Measurements from ENCODE around the gene UBE2M. TPM values are rescaled to one million over a fixed set of nuclear protein-coding genes. Genes with fewer than 3 reads are reported as not detected.

Gene UBE2M
- total RNA-seq, 1 experiment from 2014 or later = 127 TPM

DNA sequence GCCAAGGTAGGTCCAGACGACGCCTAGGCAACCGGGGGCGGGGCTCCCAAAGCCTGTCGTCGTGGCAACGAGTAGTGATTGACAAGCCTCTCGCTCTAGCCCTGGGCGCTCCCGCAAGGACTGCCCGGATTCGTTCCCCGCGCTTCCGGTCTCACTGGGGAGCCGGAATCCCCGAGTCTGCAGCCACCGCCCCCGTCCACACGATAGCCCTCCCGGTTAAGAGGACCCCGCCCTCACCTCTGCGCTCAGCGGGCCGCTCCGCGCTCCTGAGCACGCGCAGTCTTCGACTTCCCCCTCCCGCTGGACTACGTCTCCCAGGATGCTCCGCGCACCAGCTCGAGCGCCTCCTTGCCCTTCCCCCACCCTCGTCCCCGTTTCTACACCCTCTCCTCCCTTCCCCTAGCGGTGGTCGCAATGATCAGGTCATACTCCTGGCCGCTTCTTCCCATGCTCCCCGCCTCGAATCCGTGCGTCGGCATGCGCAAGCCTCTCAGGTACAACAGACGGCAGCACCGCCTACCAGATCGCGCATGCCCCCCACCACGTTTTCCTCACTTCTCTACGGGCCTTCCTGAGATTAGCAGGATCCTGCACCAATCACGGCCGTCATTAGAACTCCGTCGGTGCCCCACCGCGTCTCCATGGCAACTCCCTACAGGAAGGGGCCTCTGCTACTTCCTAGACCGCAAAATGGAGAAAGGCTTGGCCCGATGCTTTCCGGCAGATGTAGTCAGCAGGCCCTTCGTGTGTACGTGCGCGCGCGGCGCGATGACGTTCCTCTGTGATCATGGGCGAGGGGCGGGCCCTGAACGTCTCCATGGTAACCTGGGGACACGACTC lies 14.6 kb upstream of the UBE2M start, which contains the start of gene MZF1:
Gene MZF1, minus strand, starts transcription at position 518 of the 840 bp plus-strand sequence. CDS start 1,946 bp downstream, outside the sequence.
- H2BK120ac ChIP-seq (ENCODE audit: low read depth, low read length, poor library complexity, severe bottlenecking) = no peak within 1 kb of the TSS
- Mint-ChIP-seq H3K36me3 (ENCODE audit: insufficient read depth in 1 of 3, low read depth in 3 of 3) (peaks cover 0 to 21% (median 18%) of the 10 kb centered on the region in 3 experiments; a peak in 5 of 7 replicates), H3K4me1 (peaks cover 17 to 26% of the 10 kb centered on the region in 2 experiments), H3K27me3 (ENCODE audit: low read depth) (peaks cover 2% of the 10 kb centered on the region; the same call in 1 of the 2 replicates), H3K9me3 (no peaks in the 10 kb centered on the region; a peak in 2 of 5 replicates), H3K27ac (peak within 1 kb of the TSS; percentile 100), H3K4me3 (peak within 1 kb of the TSS; percentile 96 to 98)
- H3K23ac ChIP-seq (ENCODE audit: insufficient read length, low read depth, low read length) = no peak within 1 kb of the TSS
- H3K23me2 ChIP-seq (ENCODE audit: insufficient read length, low read depth, low read length, poor library complexity, severe bottlenecking) = peaks cover 9% of the 10 kb centered on the region
- H3K9ac ChIP-seq (ENCODE audit: extremely low read depth, insufficient read length, low read length) = peak within 1 kb of the TSS; percentile 75
- H3K4ac ChIP-seq (ENCODE audit: low read depth, low read length) = no peak within 1 kb of the TSS
- no peak within 1 kb of the TSS for H2BK12ac ChIP-seq (ENCODE audit: insufficient read length, low read depth, low read length)
- TF ChIP-seq, protein P1, sequence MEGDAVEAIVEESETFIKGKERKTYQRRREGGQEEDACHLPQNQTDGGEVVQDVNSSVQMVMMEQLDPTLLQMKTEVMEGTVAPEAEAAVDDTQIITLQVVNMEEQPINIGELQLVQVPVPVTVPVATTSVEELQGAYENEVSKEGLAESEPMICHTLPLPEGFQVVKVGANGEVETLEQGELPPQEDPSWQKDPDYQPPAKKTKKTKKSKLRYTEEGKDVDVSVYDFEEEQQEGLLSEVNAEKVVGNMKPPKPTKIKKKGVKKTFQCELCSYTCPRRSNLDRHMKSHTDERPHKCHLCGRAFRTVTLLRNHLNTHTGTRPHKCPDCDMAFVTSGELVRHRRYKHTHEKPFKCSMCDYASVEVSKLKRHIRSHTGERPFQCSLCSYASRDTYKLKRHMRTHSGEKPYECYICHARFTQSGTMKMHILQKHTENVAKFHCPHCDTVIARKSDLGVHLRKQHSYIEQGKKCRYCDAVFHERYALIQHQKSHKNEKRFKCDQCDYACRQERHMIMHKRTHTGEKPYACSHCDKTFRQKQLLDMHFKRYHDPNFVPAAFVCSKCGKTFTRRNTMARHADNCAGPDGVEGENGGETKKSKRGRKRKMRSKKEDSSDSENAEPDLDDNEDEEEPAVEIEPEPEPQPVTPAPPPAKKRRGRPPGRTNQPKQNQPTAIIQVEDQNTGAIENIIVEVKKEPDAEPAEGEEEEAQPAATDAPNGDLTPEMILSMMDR (conservative IDR thresholded peaks at IDR 0.05) = peak; percentile 33; the same call in 2 of the 3 replicates
- no peaks in the 10 kb centered on the region for H4K20me1 ChIP-seq (ENCODE audit: control insufficient read depth, insufficient read depth, insufficient read length)
- H3K79me1 ChIP-seq (ENCODE audit: insufficient read depth, low read depth, low read length, poor library complexity, severe bottlenecking) = no peaks in the 10 kb centered on the region
- peak within 1 kb of the TSS; percentile 45 for H2BK5ac ChIP-seq (ENCODE audit: insufficient read length, low read length)
- no peaks in the 10 kb centered on the region; the same call in 1 of the 2 replicates for H3K4me1 ChIP-seq (ENCODE audit: insufficient read depth, low read length)
- peak within 1 kb of the TSS; percentile 86 for H3K27ac ChIP-seq (ENCODE audit: insufficient read length, low read depth, low read length)
- WGBS (ENCODE audit: extremely low coverage, insufficient read length, low lambda C conversion rate) = no CpG with 5 or more reads among the region's 75 CpGs
- no peak within 1 kb of the TSS for H2BK15ac ChIP-seq (ENCODE audit: low read depth, low read length)
- H3T11ph ChIP-seq (ENCODE audit: low read length) = no peak within 1 kb of the TSS
- no peak within 1 kb of the TSS for H4K5ac ChIP-seq (ENCODE audit: insufficient read length, low read depth, low read length)
- no peak within 1 kb of the TSS for H2AFZ ChIP-seq (ENCODE audit: low read length)
- peak within 1 kb of the TSS; percentile 80 for H3K4me2 ChIP-seq (ENCODE audit: insufficient read depth, insufficient read length, low read length)
- H3K56ac ChIP-seq (ENCODE audit: insufficient read length, low read depth, low read length) = no peak within 1 kb of the TSS
- peak; percentile 100 for DNase-seq
- peak within 1 kb of the TSS; percentile 97 for H3K18ac ChIP-seq (ENCODE audit: insufficient read length, low read depth, low read length)
- no peak within 1 kb of the TSS for H2BK20ac ChIP-seq (ENCODE audit: low read depth, low read length, poor library complexity, severe bottlenecking)
- no peaks in the 10 kb centered on the region for H3K79me2 ChIP-seq (ENCODE audit: insufficient read depth, low read length)
- H3K27me3 ChIP-seq (ENCODE audit: insufficient read depth, low read length) = no peaks in the 10 kb centered on the region
- no peak within 1 kb of the TSS for H4K91ac ChIP-seq (ENCODE audit: insufficient read length, low read depth, low read length)
- no peak within 1 kb of the TSS for H2AK5ac ChIP-seq (ENCODE audit: insufficient read length, low read length)
- H4K8ac ChIP-seq (replicated peaks; ENCODE audit: insufficient read length, low read depth, low read length) = no peak within 1 kb of the TSS
- H3K14ac ChIP-seq (ENCODE audit: insufficient read depth, low read length) = peak within 1 kb of the TSS; percentile 97
- no peaks in the 10 kb centered on the region for H3K9me3 ChIP-seq (ENCODE audit: control insufficient read depth, low read depth, low read length)

Data from H9 (cell line).